GM23248 (cell line): Measurements from ENCODE around the gene NPAS3.

Experiments
- EZH2 ChIP-seq: fragments of 200-600 bp; sonication (generic); IDR thresholded peaks from 2 replicates; pipeline ENCODE4 v1.6.1; 2018; ENCODE audit warnings: antibody characterized with exemption, mild to moderate bottlenecking; ENCODE audit not compliant: insufficient read depth, poor library complexity, severe bottlenecking
- EZH2phosphoT487 ChIP-seq: fragments of 200-600 bp; sonication (generic); IDR thresholded peaks from 2 replicates; pipeline ENCODE4 v1.6.1; 2018; ENCODE audit warnings: antibody characterized with exemption, moderate library complexity, mild to moderate bottlenecking, low read depth; ENCODE audit not compliant: insufficient read depth

GRCh38 chr14:33851366-33851765 lies 912.7 kb downstream of the NPAS3 start:
- TF ChIP-seq EZH2 (no peak), EZH2phosphoT487 (no peak)
